Heart right ventricle (tissue), 16 donors: ENCODE data around the gene PPIL1. TPM values are rescaled to one million over a fixed set of nuclear protein-coding genes. Genes with fewer than 3 reads are reported as not detected.

ENCODE experiments used
- ATAC-seq, 8 donors: fragments of 200-7000 bp; cut with Tn5 transposase; one replicate each; pipeline ENCODE4 v1.9.1; 2020; ENCODE audit warnings: mild to moderate bottlenecking in 8 of 8, moderate library complexity in 8 of 8, moderate number of reproducible peaks in 1 of 8
- DNase-seq, 2 donors: peaks; one replicate each; pipeline ENCODE4 v3.0.0-alpha.2; 2020
- H3K27ac ChIP-seq, 10 donors: fragments of 200-600 bp; sonication (generic) in 2 of 10; one replicate each; pipeline versions ENCODE4 v1.5.0 to v1.8.0; 2020 to 2022; ENCODE audit warnings: mild to moderate bottlenecking in 3 of 10
- H3K27me3 ChIP-seq, 7 donors: fragments of 200-600 bp; one replicate each; pipeline ENCODE4 v1.8.0; 2021 to 2022; ENCODE audit warnings: mild to moderate bottlenecking in 2 of 7
- H3K36me3 ChIP-seq, 9 donors: fragments of 200-600 bp; sonication (generic) in 1 of 9; one replicate each; pipeline versions ENCODE4 v1.5.0 to v1.8.0; 2020 to 2022; ENCODE audit warnings: mild to moderate bottlenecking in 2 of 9
- H3K4me1 ChIP-seq, 9 donors: fragments of 200-600 bp; sonication (generic) in 1 of 9; one replicate each; pipeline versions ENCODE4 v1.5.0 to v1.8.0; 2020 to 2022; ENCODE audit warnings: mild to moderate bottlenecking in 4 of 9
- H3K4me3 ChIP-seq, 10 donors: fragments of 200-600 bp; sonication (generic) in 2 of 10; one replicate each; pipeline versions ENCODE4 v1.5.0 to v1.8.0; 2020 to 2022; ENCODE audit warnings: mild to moderate bottlenecking in 7 of 10, moderate library complexity in 2 of 10
- H3K9me3 ChIP-seq, 11 donors: fragments of 200-600 bp in 10 of 11; sonication (generic) in 2 of 11; one replicate each; pipeline versions ENCODE4 v1.5.0 to v1.8.0; 2013 to 2022; ENCODE audit warnings: mild to moderate bottlenecking in 2 of 11, control low read depth in 1 of 11, moderate library complexity in 1 of 11
- CTCF ChIP-seq, 9 donors: fragments of 200-600 bp; sonication (generic) in 2 of 9; IDR thresholded peaks; one replicate each; pipeline versions ENCODE4 v1.5.0 to v1.8.0; 2021 to 2022; ENCODE audit warnings: antibody characterized with exemption in 9 of 9, mild to moderate bottlenecking in 5 of 9, moderate library complexity in 1 of 9
- WGBS, 2 donors: extraction: QIAGEN DNeasy Blood & Tissue Kit; methylation state at CpG; one replicate each; pipeline ENCODE4 v1.1.7; 2013; ENCODE audit warnings: inconsistent platforms in 1 of 2; 5-methylcytosine and 5-hydroxymethylcytosine counted together
- intact Hi-C, 10 donors: fragments of 100-400 bp; cut with DNase I; formaldehyde crosslinking; loops; one replicate each; pipeline versions ENCODE4 v1.11.1 to v1.14.2; 2022
- polyA plus RNA-seq, 2 donors: library from polyadenylated mRNA; stranded (reverse); fragments of 200-250 nt; gene quantifications; one replicate each; pipeline ENCODE4 v1.2.3, GENCODE V29; 2013
- total RNA-seq, 10 donors: library from RNA; stranded (reverse); fragmentation: NEBNext Ultra II Directional in 3 of 10; extraction: Animal tissue kit (Norgen Biotek cat#: 25700) in 3 of 10; gene quantifications; one replicate each; pipeline versions ENCODE4 v1.2.1 to v1.2.4, GENCODE V29; 2021 to 2023
- donor health status: Arrhythmogenic right ventricular cardiomyopathy.
- donor health status: ischemic (EF 13 %, LVEDD 7.1; RV severe dilation, severe dysfunction).
- donor health status: healthy with polysubstance abuse.
- donor health status: DM: no; HTN: yes; CAD: no.
- donor health status: DM: no; HTN: no; CAD: no.
- donor health status: ischemic (EF 25% LVEDD 6.9; RV normal size, moderate dysfunction).
- donor health status: ischemic (EF 25% LVEDD 5.7; RV mildly dilated, moderate dysfunction).
- donor health status: healthy.
- donor health status: DM: yes; HTN: yes; CAD: no.
- donor health status: Ischemic cardiomyopathy.
- donor health status: ischemic (EF 35%, LVEDD 5.7; RV mildly dilated, moderate dysfunction).
- donor health status: nonischemic (EF 11% LVEDD 7.7; RV severe dilation, severe dysfunction).
- donor health status: DM: yes; HTN: yes; CAD: no.
- donor health status: PGD.
- donor health status: ischemic (EF 29% LVEDD 5.4; RV normal size, mild dysfunction).
- donor health status: nonischemic (EF 23%, LVEDD 6.1; RV moderate dilation, normal function).

PPIL1 gene
- total and polyA plus RNA-seq, 12 donors: 21.1 to 106 (median 48.4) TPM

- no peak for TF ChIP-seq CTCF (IDR thresholded peaks at IDR 0.05)
- DNase-seq: no peak
- Histone ChIP-seq H3K36me3 (peaks cover 0 to 72% (median 0%) of the 10 kb centered on the region in 9 donors), H3K27ac (peak overlapping the region in 9 of 10 donors; percentile 10 to 83 (median 72)), H3K9me3 (no peaks in the 10 kb centered on the region), H3K27me3 (no peaks in the 10 kb centered on the region), H3K4me1 (peaks cover 0 to 64% (median 31%) of the 10 kb centered on the region in 9 donors), H3K4me3 (no peak overlapping the region)
- 27 to 50% methylated on average over 2 of the region's 2 CpGs for WGBS, 2 donors
- ATAC-seq: peak in 5 of 8 donors; percentile 15 to 56 (median 38)
- intact Hi-C loops: no loop called here
Observed at GRCh38 chr6:36865835-36866234, 8.8 kb downstream of the PPIL1 start.

GRCh38 chr6:36863670-36864540 lies 10.7 kb downstream of the PPIL1 start:
- TF ChIP-seq CTCF (IDR thresholded peaks at IDR 0.05): no peak
- ATAC-seq: peak in 2 of 8 donors; percentile 23 to 39
- DNase-seq: no peak
- 83 to 85% methylated on average over 12 of the region's 12 CpGs for WGBS, 2 donors
- Histone ChIP-seq H3K27me3 (no peaks in the 10 kb centered on the region), H3K9me3 (no peaks in the 10 kb centered on the region), H3K4me3 (no peak overlapping the region), H3K4me1 (peaks cover 0 to 59% (median 28%) of the 10 kb centered on the region in 9 donors), H3K36me3 (peaks cover 0 to 52% (median 0%) of the 10 kb centered on the region in 9 donors), H3K27ac (peak overlapping the region in 4 of 10 donors; percentile 12 to 72 (median 47))
- intact Hi-C loops: no loop called here

DNA sequence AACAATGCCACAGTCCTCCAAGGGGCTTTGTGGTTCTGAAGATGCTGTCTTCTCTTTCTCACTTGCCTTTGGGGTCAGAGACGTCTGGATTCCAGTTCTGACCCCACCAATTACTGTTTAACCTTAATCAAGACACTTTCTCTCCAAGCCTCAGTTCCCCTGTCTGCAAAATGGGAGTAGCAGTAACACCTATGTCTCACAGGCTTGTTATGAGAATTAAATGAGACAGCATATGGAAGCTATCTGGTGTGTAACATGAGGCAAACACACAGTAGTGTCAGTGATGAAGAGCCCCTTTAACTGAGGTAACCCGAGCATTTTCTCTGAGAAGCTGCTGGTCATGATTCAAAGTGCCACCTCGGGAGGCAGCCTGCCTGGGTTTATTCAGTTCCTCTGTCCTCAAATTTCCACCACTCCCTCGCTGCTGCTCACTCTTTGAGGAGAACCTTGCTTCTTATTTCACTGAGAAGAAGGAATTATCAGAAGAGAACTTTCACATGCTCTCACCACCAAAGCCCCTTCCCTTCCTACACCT lies 11.7 kb downstream of the PPIL1 start:
- intact Hi-C loops: no loop called here
- DNase-seq (no peak), ATAC-seq (no peak)
- no peak for TF ChIP-seq CTCF (IDR thresholded peaks at IDR 0.05)
- peaks cover 0 to 46% (median 0%) of the 10 kb centered on the region in 9 donors for H3K36me3 ChIP-seq
- H3K27me3 ChIP-seq: no peaks in the 10 kb centered on the region
- no peak overlapping the region for H3K4me3 ChIP-seq
- 90 to 92% methylated on average over 4 of the region's 4 CpGs for WGBS, 2 donors
- peaks cover 0 to 57% (median 30%) of the 10 kb centered on the region in 9 donors for H3K4me1 ChIP-seq
- H3K9me3 ChIP-seq: no peaks in the 10 kb centered on the region
- H3K27ac ChIP-seq: peak overlapping the region in 1 of 10 donors; percentile 60

- peak in 1 of 8 donors; percentile 16 for ATAC-seq
Observed at GRCh38 chr6:36862164-36862847, 12.3 kb downstream of the PPIL1 start.

More at GRCh38 chr6:36862164-36862847, 12.3 kb downstream of the PPIL1 start:
- no peak for TF ChIP-seq CTCF (IDR thresholded peaks at IDR 0.05)
- Histone ChIP-seq H3K9me3 (no peaks in the 10 kb centered on the region), H3K4me3 (no peak overlapping the region), H3K4me1 (peaks cover 0 to 55% (median 27%) of the 10 kb centered on the region in 9 donors), H3K27me3 (no peaks in the 10 kb centered on the region), H3K27ac (peak overlapping the region in 1 of 10 donors; percentile 60), H3K36me3 (peaks cover 0 to 43% (median 0%) of the 10 kb centered on the region in 9 donors)
- 63 to 70% methylated on average over 8 of the region's 8 CpGs for WGBS, 2 donors
- no peak for DNase-seq
- intact Hi-C loops: no loop called here
